Esophagus muscularis mucosa (tissue), 4 donors: ENCODE measurements around the gene RHEBL1. TPM values are rescaled to one million over a fixed set of nuclear protein-coding genes. Genes with fewer than 3 reads are reported as not detected.

Experiments
- DNase-seq: peaks from one replicate; pipeline ENCODE4 v3.0.0-alpha.2; 2017; ENCODE audit errors: extremely low spot score
- H3K27ac ChIP-seq, 4 donors: fragments of 200-600 bp; sonication (generic); replicated peaks in 1 of 4; 1 replicate in 3 of 4; 2 replicates in 1 of 4; pipeline ENCODE4 v1.5.1; 2016 to 2019; ENCODE audit warnings: mild to moderate bottlenecking in 1 of 4
- H3K27me3 ChIP-seq, 4 donors: fragments of 200-600 bp; sonication (generic); one replicate each; pipeline versions ENCODE4 v1.5.1 to v1.6.0; 2016 to 2019
- H3K36me3 ChIP-seq, 4 donors: fragments of 200-600 bp; sonication (generic); one replicate each; pipeline ENCODE4 v1.5.1; 2016 to 2019
- H3K4me1 ChIP-seq, 4 donors: fragments of 200-600 bp; sonication (generic); one replicate each; pipeline ENCODE4 v1.5.1; 2016 to 2019
- H3K4me3 ChIP-seq, 4 donors: fragments of 200-600 bp; sonication (generic); 1 replicate in 2 of 4; 2 replicates in 2 of 4; pipeline ENCODE4 v1.5.1; 2016 to 2019; ENCODE audit warnings: mild to moderate bottlenecking in 4 of 4, moderate library complexity in 1 of 4
- H3K9me3 ChIP-seq, 4 donors: fragments of 200-600 bp; sonication (generic); 1 replicate in 3 of 4; 2 replicates in 1 of 4; pipeline ENCODE4 v1.5.1; 2016 to 2019
- EP300 ChIP-seq: sonication (generic); formaldehyde crosslinking; IDR thresholded peaks from one replicate; pipeline ENCODE4 v1.6.1; 2017; ENCODE audit warnings: antibody characterized with exemption
- POLR2A ChIP-seq: fragments of 450-650 bp; IDR thresholded peaks from one replicate; pipeline ENCODE4 v1.6.1; 2017; ENCODE audit warnings: antibody characterized with exemption, moderate library complexity, mild to moderate bottlenecking, low read depth
- POLR2AphosphoS5 ChIP-seq, 2 donors: sonication (generic); formaldehyde crosslinking; IDR thresholded peaks; one replicate each; pipeline ENCODE4 v1.6.1; 2017; ENCODE audit warnings: antibody characterized with exemption in 2 of 2
- WGBS: methylation state at CpG from one replicate; pipeline ENCODE4 v1.1.5; 2018; 5-methylcytosine and 5-hydroxymethylcytosine counted together
- intact Hi-C: fragments of 100-400 bp; cut with DNase I; formaldehyde crosslinking; loops from one replicate; pipeline ENCODE4 v1.15.1; 2023
- total RNA-seq, 4 donors: library from RNA; depleted of rRNA; stranded (reverse); fragments of >200 nt; gene quantifications; one replicate each; pipeline versions ENCODE4 v1.1.0 to v1.2.1, GENCODE V29; 2016
- TF ChIP-seq, protein P1 (sequence below), 3 experiments: fragments of 200-600 bp in 2 of 3; fragments of 450-650 bp in 1 of 3; sonication (generic) in 2 of 3; IDR thresholded peaks; one replicate each; pipeline ENCODE4 v1.5.1; 2017 to 2019; ENCODE audit warnings: antibody characterized with exemption in 3 of 3, mild to moderate bottlenecking in 2 of 3, moderate library complexity in 1 of 3

The RHEBL1 gene
- total RNA-seq, 4 donors from 2014 or later = 0.40 to 0.97 TPM; not detected in 2

DNA sequence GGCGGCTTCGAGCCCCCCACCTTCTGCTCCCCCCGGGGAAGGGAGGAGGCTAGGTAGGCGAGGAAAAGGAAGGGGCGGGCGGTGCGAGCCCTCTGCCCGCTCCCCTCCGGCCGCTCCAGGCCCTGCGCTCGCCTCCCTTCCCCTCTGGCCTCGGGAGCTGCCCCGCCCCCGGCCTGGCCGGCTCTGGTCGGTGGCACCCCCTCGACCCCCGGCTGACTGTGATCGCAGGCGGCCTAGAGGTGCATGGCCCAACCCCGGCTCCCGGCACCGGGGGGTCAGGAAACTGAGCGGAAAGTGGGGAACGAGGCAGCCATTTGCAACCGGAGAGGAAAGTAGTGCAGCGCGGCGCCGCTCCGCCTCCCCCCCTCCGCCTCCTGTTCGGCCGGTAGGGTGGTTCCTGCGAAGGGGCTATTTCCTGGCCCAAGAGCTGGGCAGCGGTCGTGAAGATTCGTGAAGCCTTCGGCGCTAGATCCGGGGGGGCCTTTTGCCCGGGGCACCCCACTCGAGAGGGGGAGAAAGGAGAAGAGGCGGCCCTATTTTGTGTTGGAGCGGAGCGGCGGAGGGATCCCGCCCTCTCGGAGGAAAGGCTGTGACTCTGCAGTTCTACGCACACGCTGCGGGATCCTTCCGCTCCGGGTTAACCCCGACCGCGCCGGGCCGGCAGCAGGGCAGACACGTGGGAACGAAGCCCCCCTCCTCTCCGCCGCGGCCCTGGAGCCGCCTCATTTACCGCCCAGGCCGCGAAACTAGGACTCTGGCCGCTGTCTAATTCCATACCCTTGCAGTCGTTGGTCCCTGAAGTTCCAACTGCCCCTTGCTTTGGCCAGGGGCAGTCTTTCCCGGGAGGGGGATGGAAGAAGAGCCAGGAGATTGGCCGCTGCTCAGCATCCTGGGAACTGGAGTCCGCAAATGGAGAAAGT, 9.3 kb downstream of the RHEBL1 start, which contains the start of gene KMT2D:
Gene KMT2D (minus strand): TSS at position 558 of the 920 bp plus-strand sequence. CDS start 5,470 bp downstream, outside the sequence.
- H3K36me3 ChIP-seq = no peaks in the 10 kb centered on the region
- WGBS = 0% methylated on average over 13 of the region's 74 CpGs
- TF ChIP-seq POLR2A (peak; percentile 44), EP300 (no peak), POLR2AphosphoS5 (IDR thresholded peaks at IDR 0.05) (peak; percentile 88 to 93)
- TF ChIP-seq, protein P1, sequence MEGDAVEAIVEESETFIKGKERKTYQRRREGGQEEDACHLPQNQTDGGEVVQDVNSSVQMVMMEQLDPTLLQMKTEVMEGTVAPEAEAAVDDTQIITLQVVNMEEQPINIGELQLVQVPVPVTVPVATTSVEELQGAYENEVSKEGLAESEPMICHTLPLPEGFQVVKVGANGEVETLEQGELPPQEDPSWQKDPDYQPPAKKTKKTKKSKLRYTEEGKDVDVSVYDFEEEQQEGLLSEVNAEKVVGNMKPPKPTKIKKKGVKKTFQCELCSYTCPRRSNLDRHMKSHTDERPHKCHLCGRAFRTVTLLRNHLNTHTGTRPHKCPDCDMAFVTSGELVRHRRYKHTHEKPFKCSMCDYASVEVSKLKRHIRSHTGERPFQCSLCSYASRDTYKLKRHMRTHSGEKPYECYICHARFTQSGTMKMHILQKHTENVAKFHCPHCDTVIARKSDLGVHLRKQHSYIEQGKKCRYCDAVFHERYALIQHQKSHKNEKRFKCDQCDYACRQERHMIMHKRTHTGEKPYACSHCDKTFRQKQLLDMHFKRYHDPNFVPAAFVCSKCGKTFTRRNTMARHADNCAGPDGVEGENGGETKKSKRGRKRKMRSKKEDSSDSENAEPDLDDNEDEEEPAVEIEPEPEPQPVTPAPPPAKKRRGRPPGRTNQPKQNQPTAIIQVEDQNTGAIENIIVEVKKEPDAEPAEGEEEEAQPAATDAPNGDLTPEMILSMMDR (IDR thresholded peaks at IDR 0.05) = peak in 2 of 3 experiments; percentile 40 to 43
- H3K27me3 ChIP-seq = no peaks in the 10 kb centered on the region
- peaks cover 34 to 58% (median 51%) of the 10 kb centered on the region in 4 donors for H3K4me1 ChIP-seq
- peak; percentile 96 for DNase-seq
- peak within 1 kb of the TSS; percentile 96 to 98 (median 96) for H3K27ac ChIP-seq
- peak within 1 kb of the TSS; percentile 77 to 100 (median 98) for H3K4me3 ChIP-seq
- H3K9me3 ChIP-seq = no peaks in the 10 kb centered on the region
- intact Hi-C loops = loop anchor here (5.0 kb wide), 2 partner anchors 67 to 172 kb away; no protein-coding TSS in a partner anchor

DNA sequence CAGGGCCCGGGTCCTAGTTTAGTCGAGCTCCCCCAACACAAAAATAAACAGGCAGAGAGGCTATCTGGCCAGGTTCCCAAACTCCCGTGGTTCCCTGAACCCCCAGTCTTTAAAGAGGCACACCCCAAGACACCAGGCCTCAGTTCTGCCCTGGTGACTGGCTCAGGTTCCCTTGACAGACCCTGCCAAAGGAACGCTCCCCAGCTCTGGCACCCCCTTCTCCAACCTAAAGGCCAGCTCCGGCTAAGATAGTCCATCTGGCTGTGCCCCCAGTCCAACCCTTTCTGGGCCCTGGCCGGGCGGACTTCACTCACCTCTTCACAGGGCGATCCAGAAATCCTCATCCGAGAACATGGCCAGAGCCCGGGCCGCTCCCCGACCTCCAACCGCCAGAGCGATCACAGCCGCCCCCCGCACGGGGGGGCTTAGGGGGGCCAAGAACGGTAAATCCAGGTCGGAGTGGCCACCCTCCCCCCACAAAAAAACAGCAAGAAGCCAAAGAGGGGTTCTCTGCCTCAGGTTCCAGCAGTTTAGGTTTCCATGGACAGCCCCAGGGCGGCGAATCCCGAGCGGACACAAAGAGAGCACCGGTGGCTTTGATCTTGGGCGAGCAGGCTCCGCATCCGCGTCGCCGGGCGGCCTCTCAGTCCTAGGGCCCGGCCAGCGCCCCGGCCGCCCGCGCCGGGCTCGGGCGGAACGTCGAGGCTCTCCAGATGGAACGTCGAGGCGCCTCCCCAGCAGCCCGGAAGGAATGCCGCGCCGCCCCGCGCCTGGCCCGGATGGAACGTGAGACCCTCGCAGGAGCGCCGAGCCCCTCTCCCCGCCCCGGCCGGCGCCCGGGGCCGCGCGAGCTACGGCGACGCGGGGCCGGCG, 10.2 kb downstream of the RHEBL1 start:
- Histone ChIP-seq H3K27ac (peak overlapping the region; percentile 96 to 98 (median 96)), H3K4me1 (peaks cover 41 to 68% (median 59%) of the 10 kb centered on the region in 4 donors), H3K9me3 (no peaks in the 10 kb centered on the region), H3K36me3 (peaks cover 2 to 8% (median 7%) of the 10 kb centered on the region in 4 donors), H3K4me3 (peak overlapping the region; percentile 77 to 100 (median 98)), H3K27me3 (no peaks in the 10 kb centered on the region)
- DNase-seq = no peak
- TF ChIP-seq EP300 (no peak), POLR2AphosphoS5 (IDR thresholded peaks at IDR 0.05) (no peak), POLR2A (no peak)
- TF ChIP-seq, protein P1 (IDR thresholded peaks at IDR 0.05) = no peak
- intact Hi-C loops = loop anchor here (5.0 kb wide), 2 partner anchors 68 to 173 kb away; no protein-coding TSS in a partner anchor
- whole genome bisulfite sequencing = 0% methylated on average over 13 of the region's 70 CpGs

DNA sequence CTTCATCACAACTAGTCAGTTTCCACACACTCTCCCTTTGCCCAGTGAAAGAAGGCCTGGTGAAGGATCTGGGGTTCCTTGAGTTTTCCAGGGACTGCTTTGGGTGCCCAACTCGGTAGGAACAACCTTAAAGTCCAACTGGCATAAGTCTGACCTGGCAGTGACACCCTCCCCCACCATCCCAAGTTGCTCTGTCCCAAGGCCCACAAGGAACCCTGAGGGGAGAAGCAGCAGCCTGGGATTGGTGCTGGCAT, 10.8 kb downstream of the RHEBL1 start:
- H3K9me3 ChIP-seq = no peaks in the 10 kb centered on the region
- WGBS = 0% methylated on average over 1 of the region's 1 CpG
- intact Hi-C loops = no loop called here
- H3K27me3 ChIP-seq = no peaks in the 10 kb centered on the region
- H3K27ac ChIP-seq = peak overlapping the region; percentile 96 to 98 (median 96)
- TF ChIP-seq EP300 = no peak
- no peak for TF ChIP-seq POLR2AphosphoS5 (IDR thresholded peaks at IDR 0.05)
- no peak for DNase-seq
- H3K4me3 ChIP-seq = peak overlapping the region; percentile 77 to 100 (median 98)
- H3K36me3 ChIP-seq = peaks cover 8 to 14% (median 13%) of the 10 kb centered on the region in 4 donors
- H3K4me1 ChIP-seq = peaks cover 42 to 68% (median 58%) of the 10 kb centered on the region in 4 donors

DNA sequence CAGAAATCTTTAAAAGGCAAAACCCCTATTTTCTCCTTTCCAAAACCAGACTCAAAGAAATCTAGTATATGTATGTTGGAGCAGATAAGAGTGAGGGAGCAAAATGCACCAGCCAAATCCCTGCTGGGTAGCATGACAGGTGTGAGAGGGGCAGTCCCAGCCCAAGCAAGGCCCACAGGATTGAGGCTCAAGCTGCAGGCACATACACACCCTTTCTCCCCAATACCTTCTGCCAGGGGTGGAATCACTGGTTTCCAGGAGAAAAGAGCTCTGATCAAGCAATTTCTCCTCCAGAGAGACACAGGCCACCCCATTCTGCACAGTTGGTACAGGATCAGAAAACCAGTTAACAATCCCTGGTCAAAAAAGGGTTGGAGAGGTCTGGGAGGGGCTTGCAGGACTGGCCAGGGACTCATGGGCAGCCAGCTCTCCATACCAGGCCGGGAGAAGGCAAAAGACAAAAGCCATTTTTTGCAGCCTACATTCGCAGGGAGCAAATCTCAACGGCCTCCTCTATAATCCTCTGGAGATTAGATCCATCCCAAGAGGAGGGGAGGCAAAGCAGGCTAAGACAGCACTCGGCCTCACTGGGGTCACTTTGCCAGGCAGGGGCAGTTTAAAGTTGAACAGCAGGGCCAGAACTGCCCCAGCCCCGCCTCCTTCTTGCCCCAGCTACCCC, 11.3 kb downstream of the RHEBL1 start:
- TF ChIP-seq EP300 = no peak
- no peak for TF ChIP-seq POLR2A
- TF ChIP-seq, protein P1 (IDR thresholded peaks at IDR 0.05) = no peak
- TF ChIP-seq POLR2AphosphoS5 (IDR thresholded peaks at IDR 0.05) = no peak
- DNase-seq = no peak
- intact Hi-C loops = no loop called here
- 16% methylated on average over 4 of the region's 5 CpGs for WGBS
- H3K27ac ChIP-seq = peak overlapping the region; percentile 96 to 98 (median 96)
- H3K9me3 ChIP-seq = no peaks in the 10 kb centered on the region
- H3K4me3 ChIP-seq = peak overlapping the region; percentile 77 to 100 (median 98)
- peaks cover 42 to 64% (median 55%) of the 10 kb centered on the region in 4 donors for H3K4me1 ChIP-seq
- H3K36me3 ChIP-seq = peaks cover 13 to 19% (median 17%) of the 10 kb centered on the region in 4 donors
- H3K27me3 ChIP-seq = no peaks in the 10 kb centered on the region
